K562 (cell line): ENCODE results near the gene RFC2. TPM values are rescaled to one million over a fixed set of nuclear protein-coding genes. Genes with fewer than 3 reads are reported as not detected.

Source experiments
- ARID2 ChIP-seq: fragments of 450-650 bp; IDR thresholded peaks from 2 replicates; pipeline ENCODE4 v1.6.1; 2017; ENCODE audit warnings: antibody characterized with exemption, mild to moderate bottlenecking
- CBX5 ChIP-seq: IDR thresholded peaks from 2 replicates; pipeline ENCODE4 v1.6.1; 2014; ENCODE audit warnings: low read depth, borderline replicate concordance
- CREB1 ChIP-seq, 2 experiments: sonication (generic) in 1 of 2; formaldehyde crosslinking in 1 of 2; IDR thresholded peaks; 2 replicates each; pipeline versions ENCODE4 v1.6.1 to v1.8.0; 2012 to 2022; ENCODE audit warnings: inconsistent platforms in 1 of 2, mild to moderate bottlenecking in 1 of 2, missing genetic modification reagents in 1 of 2, moderate library complexity in 1 of 2
- EGR1 ChIP-seq: fragments of 450-650 bp; conservative IDR thresholded peaks from 2 replicates; pipeline ENCODE4 v1.6.1; 2017; ENCODE audit warnings: mild to moderate bottlenecking
- FOSL1 ChIP-seq: fragments of 200-800 bp; sonication (Bioruptor generic); conservative IDR thresholded peaks from 2 replicates; pipeline ENCODE4 v1.6.1; 2016; ENCODE audit warnings: missing genetic modification characterization, missing compliant biosample characterization
- HMG20B ChIP-seq: fragments of 250-450 bp; sonication (Bioruptor Pico); IDR thresholded peaks from 2 replicates; pipeline ENCODE4 v1.5.0; 2021; ENCODE audit warnings: mild to moderate bottlenecking
- MTA1 ChIP-seq: fragments of 450-650 bp; IDR thresholded peaks from 2 replicates; pipeline ENCODE4 v1.6.1; 2017; ENCODE audit warnings: borderline replicate concordance
- NONO ChIP-seq, 2 experiments: fragments of 200-400 bp in 1 of 2; fragments of 450-650 bp in 1 of 2; formaldehyde crosslinking in 1 of 2; IDR thresholded peaks; 2 replicates each; pipeline ENCODE4 v1.6.1; 2017; ENCODE audit warnings: low read depth in 2 of 2, mild to moderate bottlenecking in 2 of 2, moderate library complexity in 2 of 2, low read length in 1 of 2
- PCBP2 ChIP-seq: fragments of 200-400 bp; formaldehyde crosslinking; IDR thresholded peaks from 2 replicates; pipeline ENCODE4 v1.6.1; 2018; ENCODE audit warnings: low read length, low read depth, mild to moderate bottlenecking, moderate library complexity; ENCODE audit not compliant: poor library complexity, severe bottlenecking
- PPARD ChIP-seq: fragments of 250-450 bp; sonication (Bioruptor Pico); IDR thresholded peaks from 2 replicates; pipeline ENCODE4 v1.8.0; 2022; ENCODE audit warnings: inconsistent platforms, mild to moderate bottlenecking, moderate library complexity
- PRMT5 ChIP-seq: sonication (generic); formaldehyde crosslinking; IDR thresholded peaks from 2 replicates; pipeline ENCODE4 v1.5.0; 2020; ENCODE audit warnings: missing genetic modification reagents
- RBM34 ChIP-seq: fragments of 200-400 bp; formaldehyde crosslinking; IDR thresholded peaks from 2 replicates; pipeline ENCODE4 v1.6.1; 2018; ENCODE audit warnings: low read length, borderline replicate concordance; ENCODE audit not compliant: insufficient read depth
- TBP ChIP-seq: optimal IDR thresholded peaks from 2 replicates; pipeline ENCODE3; 2011; ENCODE audit warnings: low read depth, low read length, improper control_type of control experiment
- U2AF2 ChIP-seq: fragments of 200-400 bp; formaldehyde crosslinking; optimal IDR thresholded peaks from 2 replicates; pipeline ENCODE3; 2017; ENCODE audit warnings: low read depth, mild to moderate bottlenecking, low read length
- ZBTB1 ChIP-seq: sonication (generic); formaldehyde crosslinking; IDR thresholded peaks from 2 replicates; pipeline ENCODE4 v1.8.1; 2023; ENCODE audit warnings: missing genetic modification reagents, low read depth, mild to moderate bottlenecking, borderline replicate concordance
- ZC3H11A ChIP-seq: IDR thresholded peaks from 2 replicates; pipeline ENCODE4 v1.6.1; 2012; ENCODE audit warnings: low read depth, low read length, improper control_type of control experiment
- ZNF717 ChIP-seq: fragments of 250-450 bp; sonication (Bioruptor Pico); IDR thresholded peaks from 2 replicates; pipeline ENCODE4 v1.5.0; 2021
- polyA plus RNA-seq, 8 experiments: library from polyadenylated mRNA; depleted of rRNA in 4 of 8; stranded (reverse) in 5 of 8; unstranded in 3 of 8; fragments of >200 nt; fragmentation: Nextera tagmentation in 2 of 8; fragmentation: Illumina TruSeq in 1 of 8; extraction: Ambion mirVana in 2 of 8; extraction: Trizol in 1 of 8; gene quantifications; 2 replicates each; pipeline versions ENCODE4 v1.2.1 to v1.2.3, GENCODE V29; 2011 to 2014; ENCODE audit warnings: inconsistent platforms in 1 of 8, missing spikeins in 1 of 8
- total RNA-seq, 7 experiments: library from RNA; depleted of rRNA in 6 of 7; stranded (reverse); fragments of >200 nt in 6 of 7; fragmentation: Illumina TruSeq in 2 of 7; extraction: Trizol in 2 of 7; gene quantifications; 2 replicates each; pipeline versions ENCODE4 v1.2.1 to v1.2.3, GENCODE V29; 2011 to 2021; ENCODE audit warnings: low replicate concordance in 1 of 7
- TF ChIP-seq, protein P1 (sequence below): fragments of 450-650 bp; IDR thresholded peaks from 2 replicates; pipeline ENCODE4 v1.6.1; 2016; ENCODE audit warnings: borderline replicate concordance
- TF ChIP-seq, protein P2 (sequence below): sonication (generic); formaldehyde crosslinking; IDR thresholded peaks from 2 replicates; pipeline ENCODE4 v1.8.1; 2023; ENCODE audit warnings: missing genetic modification reagents, mild to moderate bottlenecking, borderline replicate concordance
- TF ChIP-seq, protein P3 (sequence below): fragments of 250-450 bp; sonication (Bioruptor Pico); IDR thresholded peaks from 2 replicates; pipeline ENCODE4 v1.8.0; 2021; ENCODE audit warnings: moderate library complexity, mild to moderate bottlenecking, inconsistent platforms
- TF ChIP-seq, protein P4 (sequence below): fragments of 450-650 bp; IDR thresholded peaks from 2 replicates; pipeline ENCODE4 v1.6.1; 2016

Gene RFC2
- total and polyA plus RNA-seq, 9 of the 15 experiments (the other 6 are each of a cell fraction or from before 2014, with no cell fraction given), result 32.5 to 161 (median 102) TPM

DNA sequence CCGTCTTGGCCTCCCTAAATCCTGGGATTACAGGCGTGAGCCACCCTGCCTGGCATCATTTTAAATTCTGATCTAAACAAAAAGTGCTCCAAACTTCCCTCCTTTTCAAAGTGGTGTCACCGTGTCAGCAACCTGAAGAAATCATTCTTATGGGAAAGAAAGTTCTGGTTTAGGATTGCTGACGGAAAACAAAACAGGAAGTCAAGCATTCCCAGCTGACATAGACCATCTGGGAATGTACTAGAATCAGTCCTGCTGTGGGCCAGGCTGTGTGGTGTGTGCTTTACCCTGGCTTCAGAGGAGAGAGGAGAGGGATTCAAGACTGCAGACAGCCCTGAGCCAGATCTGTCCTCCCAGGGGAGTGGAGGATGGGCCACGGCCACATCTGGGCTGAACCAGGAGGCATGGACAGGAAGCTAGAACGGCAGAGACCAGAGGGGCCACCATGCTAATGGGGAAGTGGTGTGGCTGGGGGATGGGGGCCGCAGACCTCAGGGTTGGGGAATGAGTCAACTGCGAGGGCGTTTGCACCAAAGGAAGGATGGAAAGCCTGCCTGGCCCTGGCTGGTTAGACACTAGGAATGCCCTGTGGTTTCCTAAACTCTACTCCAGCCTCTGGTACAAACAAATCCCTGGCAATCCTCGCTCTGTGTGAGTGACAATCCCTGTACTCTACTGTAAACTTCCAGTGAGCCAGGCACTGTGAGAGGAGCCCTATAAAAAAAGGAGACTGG lies 18.3 kb upstream of the RFC2 start (continued):
- TF ChIP-seq U2AF2 (no peak), ARID2 (no peak), HMG20B (CRISPR knock-in tag) (no peak), TBP (peak; percentile 28), PRMT5 (CRISPR knock-in tag) (no peak), CREB1 (IDR thresholded peaks at IDR 0.05) (no peak), CREB1 (CRISPR knock-in tag; IDR thresholded peaks at IDR 0.05) (no peak), ZC3H11A (no peak), CBX5 (no peak), ZBTB1 (CRISPR knock-in tag) (no peak), RBM34 (no peak), PPARD (CRISPR knock-in tag) (no peak), MTA1 (no peak; the same call in 1 of the 2 replicates), PCBP2 (no peak), FOSL1 (tag) (peak; percentile 70), NONO (IDR thresholded peaks at IDR 0.05; ENCODE audit: low read depth in 2 of 2, low read length in 1 of 2) (no peak), EGR1 (peak; percentile 92), ZNF717 (no peak)
- TF ChIP-seq, protein P1, sequence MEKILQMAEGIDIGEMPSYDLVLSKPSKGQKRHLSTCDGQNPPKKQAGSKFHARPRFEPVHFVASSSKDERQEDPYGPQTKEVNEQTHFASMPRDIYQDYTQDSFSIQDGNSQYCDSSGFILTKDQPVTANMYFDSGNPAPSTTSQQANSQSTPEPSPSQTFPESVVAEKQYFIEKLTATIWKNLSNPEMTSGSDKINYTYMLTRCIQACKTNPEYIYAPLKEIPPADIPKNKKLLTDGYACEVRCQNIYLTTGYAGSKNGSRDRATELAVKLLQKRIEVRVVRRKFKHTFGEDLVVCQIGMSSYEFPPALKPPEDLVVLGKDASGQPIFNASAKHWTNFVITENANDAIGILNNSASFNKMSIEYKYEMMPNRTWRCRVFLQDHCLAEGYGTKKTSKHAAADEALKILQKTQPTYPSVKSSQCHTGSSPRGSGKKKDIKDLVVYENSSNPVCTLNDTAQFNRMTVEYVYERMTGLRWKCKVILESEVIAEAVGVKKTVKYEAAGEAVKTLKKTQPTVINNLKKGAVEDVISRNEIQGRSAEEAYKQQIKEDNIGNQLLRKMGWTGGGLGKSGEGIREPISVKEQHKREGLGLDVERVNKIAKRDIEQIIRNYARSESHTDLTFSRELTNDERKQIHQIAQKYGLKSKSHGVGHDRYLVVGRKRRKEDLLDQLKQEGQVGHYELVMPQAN, result no peak
- TF ChIP-seq, protein P2, sequence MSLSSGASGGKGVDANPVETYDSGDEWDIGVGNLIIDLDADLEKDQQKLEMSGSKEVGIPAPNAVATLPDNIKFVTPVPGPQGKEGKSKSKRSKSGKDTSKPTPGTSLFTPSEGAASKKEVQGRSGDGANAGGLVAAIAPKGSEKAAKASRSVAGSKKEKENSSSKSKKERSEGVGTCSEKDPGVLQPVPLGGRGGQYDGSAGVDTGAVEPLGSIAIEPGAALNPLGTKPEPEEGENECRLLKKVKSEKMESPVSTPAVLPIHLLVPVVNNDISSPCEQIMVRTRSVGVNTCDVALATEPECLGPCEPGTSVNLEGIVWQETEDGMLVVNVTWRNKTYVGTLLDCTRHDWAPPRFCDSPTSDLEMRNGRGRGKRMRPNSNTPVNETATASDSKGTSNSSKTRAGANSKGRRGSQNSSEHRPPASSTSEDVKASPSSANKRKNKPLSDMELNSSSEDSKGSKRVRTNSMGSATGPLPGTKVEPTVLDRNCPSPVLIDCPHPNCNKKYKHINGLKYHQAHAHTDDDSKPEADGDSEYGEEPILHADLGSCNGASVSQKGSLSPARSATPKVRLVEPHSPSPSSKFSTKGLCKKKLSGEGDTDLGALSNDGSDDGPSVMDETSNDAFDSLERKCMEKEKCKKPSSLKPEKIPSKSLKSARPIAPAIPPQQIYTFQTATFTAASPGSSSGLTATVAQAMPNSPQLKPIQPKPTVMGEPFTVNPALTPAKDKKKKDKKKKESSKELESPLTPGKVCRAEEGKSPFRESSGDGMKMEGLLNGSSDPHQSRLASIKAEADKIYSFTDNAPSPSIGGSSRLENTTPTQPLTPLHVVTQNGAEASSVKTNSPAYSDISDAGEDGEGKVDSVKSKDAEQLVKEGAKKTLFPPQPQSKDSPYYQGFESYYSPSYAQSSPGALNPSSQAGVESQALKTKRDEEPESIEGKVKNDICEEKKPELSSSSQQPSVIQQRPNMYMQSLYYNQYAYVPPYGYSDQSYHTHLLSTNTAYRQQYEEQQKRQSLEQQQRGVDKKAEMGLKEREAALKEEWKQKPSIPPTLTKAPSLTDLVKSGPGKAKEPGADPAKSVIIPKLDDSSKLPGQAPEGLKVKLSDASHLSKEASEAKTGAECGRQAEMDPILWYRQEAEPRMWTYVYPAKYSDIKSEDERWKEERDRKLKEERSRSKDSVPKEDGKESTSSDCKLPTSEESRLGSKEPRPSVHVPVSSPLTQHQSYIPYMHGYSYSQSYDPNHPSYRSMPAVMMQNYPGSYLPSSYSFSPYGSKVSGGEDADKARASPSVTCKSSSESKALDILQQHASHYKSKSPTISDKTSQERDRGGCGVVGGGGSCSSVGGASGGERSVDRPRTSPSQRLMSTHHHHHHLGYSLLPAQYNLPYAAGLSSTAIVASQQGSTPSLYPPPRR (CRISPR knock-in tag), result no peak
- TF ChIP-seq, protein P3, sequence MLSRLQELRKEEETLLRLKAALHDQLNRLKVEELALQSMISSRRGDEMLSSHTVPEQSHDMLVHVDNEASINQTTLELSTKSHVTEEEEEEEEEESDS (CRISPR knock-in tag), result no peak
- TF ChIP-seq, protein P4, sequence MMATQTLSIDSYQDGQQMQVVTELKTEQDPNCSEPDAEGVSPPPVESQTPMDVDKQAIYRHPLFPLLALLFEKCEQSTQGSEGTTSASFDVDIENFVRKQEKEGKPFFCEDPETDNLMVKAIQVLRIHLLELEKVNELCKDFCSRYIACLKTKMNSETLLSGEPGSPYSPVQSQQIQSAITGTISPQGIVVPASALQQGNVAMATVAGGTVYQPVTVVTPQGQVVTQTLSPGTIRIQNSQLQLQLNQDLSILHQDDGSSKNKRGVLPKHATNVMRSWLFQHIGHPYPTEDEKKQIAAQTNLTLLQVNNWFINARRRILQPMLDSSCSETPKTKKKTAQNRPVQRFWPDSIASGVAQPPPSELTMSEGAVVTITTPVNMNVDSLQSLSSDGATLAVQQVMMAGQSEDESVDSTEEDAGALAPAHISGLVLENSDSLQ, result no peak
